IPS-11a (cell line): ENCODE data around the gene SYT7.

Experiments used
- H3K4me3 ChIP-seq: one replicate; pipeline ENCODE4 v1.5.1; 2013; ENCODE audit warnings: low read depth, low read length, control low read depth

The SYT7 gene

DNA sequence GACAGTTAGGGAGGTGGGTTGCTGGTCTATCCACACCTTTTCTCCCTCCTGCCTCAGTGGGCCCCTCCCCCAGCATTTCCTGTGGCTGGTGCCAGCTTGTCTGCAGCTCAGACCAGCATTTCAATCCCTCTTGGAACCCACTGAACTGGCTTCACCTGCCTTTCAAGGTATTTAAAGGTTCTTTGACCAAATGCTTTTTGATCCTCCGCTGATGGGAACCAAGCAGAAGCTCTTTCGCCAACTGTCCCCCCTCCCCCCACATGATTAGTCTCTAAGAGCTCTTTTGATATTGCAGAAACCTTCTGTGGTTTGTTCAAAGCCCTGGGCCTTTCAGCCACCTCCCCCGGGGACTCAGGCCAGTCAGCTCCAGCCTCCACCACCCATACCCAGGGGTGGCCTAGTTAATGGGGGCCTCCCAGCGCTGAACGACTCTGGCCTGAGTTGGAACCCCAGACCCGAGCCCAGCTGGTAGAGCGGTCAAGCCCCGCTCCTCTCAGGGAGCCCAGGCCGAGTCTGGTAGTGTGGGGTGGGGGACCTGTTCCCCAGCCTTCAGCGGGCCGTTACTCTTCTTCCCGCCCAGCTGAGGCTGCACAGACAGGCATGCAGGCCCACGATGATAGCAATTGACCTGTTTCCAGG lies 6.0 kb upstream of the SYT7 start:
- no peak overlapping the region for H3K4me3 ChIP-seq

DNA sequence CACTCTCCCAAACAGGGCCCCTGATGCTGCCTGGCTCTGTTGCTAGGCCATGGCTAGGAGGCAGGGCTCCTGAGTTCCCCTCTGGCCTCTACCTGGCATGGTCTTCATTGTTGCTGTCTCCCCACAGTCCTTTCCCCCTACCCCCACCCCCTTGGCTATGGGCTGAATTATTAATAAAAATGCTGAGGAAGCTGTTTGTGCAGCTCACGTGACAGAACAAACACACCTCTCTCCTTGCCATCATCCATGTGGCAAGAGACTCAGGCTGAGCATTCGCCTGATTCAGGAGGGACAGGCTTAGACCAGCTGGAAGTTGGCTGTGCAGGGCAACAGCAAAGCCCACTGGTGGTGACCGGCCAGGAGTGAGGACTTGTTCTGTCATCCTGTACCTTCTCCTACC lies 4.2 kb upstream of the SYT7 start:
- no peak overlapping the region for H3K4me3 ChIP-seq

DNA sequence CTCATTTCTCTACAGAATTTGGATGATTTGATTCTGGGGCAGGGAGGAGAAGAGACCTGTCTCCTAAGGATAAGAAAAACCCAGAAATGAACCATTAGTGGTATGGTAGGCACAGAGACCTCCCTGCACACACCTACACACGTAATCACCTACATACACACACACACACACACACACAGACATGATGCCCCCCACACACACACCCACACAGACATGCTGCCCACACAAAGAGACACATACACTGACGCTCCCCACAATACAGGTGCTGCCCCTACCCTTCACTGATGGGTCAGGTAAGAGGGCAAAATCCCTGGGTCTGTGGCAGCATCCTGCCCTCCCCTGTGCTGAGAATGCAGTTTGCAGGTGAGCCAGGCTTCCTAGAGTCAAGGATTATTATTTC lies 1.1 kb upstream of the SYT7 start:
- no peak overlapping the region for H3K4me3 ChIP-seq

DNA sequence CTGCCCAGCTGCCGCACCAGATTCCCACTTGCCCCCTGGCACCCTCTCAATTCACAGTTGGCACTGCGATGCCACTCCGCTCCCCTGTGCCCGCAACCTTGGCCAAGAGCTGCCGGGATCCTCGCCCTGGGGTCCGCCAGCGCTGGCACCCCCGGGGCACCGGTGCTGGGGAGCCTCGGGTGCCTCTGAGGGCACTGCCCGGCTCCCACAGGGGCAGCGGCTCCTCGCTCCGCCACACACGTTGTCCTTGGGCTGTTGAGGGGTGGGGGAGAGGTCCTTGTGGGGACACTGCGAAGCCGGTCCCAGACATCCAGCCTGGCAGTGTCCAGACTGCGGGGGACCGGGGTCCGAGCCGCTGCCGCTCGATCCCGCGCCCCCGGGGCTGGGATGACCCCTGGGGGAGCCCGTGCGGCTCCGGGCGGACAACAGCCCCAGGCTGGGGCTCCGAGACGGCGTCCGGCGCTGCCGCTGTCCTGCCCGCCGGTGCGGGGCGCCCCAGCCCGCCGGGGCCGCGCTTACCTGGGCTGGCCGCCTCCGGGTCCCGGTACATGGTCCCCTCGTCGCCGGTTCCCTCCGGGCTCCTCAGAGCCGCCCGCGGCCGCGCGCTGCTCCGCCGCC lies 496 bp downstream of the SYT7 start:
- peak overlapping the region; percentile 54 for H3K4me3 ChIP-seq

DNA sequence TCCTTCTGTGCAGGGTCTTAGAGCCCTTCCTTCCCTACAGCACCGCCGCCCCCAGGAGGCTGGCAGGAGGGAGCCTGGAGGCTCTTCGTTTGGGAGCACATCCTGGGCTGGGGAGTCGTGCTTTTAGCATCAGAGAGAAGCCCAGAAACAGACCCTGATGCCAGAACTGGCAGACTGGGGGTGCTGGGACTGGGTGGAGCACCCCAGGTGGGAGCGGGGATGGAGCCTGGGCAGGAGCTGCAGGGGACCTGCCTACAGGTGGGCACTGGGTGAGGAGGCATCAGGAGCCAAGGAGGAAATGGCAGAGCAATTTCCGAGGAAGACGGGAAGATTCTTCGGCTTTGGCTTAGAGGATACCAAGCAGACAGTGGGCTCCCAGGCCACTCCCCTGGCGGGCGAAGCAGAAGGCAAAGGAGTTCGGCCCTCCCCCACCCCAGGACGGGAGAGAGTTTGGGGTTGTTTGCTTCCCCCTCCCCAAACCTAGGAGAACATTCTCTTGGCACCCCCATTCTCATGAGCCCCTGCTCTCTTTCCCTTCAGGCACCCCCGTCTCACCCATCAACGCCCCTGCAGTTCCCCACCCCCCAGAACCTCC lies 1.1 kb downstream of the SYT7 start:
- H3K4me3 ChIP-seq: peak overlapping the region; percentile 4

DNA sequence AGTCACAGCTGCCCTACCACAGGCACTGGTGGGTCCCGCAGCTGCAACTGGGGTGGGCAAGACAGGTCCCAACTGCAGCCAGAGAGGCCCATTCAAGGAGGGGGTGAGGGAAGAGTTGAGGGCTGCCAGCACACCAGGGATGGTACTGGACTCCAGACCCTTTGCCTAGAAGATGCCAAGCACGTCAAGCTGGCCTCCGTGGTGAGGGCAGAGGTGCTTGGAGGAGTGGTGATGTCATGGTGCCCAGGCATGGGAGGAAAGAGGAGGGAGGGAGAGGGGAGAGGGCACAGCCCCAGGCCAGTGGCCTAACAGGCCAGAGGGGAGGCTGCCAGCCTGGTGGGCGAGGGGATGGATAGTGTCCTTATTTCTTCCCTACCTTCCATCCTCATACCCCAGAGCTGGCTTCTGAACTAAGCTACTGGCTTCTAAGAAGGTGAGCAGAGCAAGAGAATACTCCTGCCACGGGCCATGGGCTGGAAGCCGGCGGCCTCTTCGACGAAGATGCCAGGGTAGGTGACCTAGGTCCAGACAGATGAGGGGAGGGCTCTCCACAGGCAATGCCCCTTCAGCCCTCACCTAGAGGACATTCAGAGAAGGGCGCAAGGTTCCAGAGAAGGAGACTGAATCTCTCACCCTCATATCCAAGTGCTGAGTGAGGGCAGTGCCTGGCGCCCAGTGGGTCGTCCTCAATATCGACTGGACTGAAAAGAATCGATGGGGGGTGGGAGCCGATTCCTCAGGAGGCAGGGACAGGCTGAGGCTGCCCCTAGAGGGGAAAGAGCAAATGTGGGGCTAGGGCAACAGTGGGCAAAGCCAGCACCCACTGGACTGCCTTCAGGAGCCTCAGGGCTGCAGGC lies 1.8 kb downstream of the SYT7 start:
- no peak overlapping the region for H3K4me3 ChIP-seq

DNA sequence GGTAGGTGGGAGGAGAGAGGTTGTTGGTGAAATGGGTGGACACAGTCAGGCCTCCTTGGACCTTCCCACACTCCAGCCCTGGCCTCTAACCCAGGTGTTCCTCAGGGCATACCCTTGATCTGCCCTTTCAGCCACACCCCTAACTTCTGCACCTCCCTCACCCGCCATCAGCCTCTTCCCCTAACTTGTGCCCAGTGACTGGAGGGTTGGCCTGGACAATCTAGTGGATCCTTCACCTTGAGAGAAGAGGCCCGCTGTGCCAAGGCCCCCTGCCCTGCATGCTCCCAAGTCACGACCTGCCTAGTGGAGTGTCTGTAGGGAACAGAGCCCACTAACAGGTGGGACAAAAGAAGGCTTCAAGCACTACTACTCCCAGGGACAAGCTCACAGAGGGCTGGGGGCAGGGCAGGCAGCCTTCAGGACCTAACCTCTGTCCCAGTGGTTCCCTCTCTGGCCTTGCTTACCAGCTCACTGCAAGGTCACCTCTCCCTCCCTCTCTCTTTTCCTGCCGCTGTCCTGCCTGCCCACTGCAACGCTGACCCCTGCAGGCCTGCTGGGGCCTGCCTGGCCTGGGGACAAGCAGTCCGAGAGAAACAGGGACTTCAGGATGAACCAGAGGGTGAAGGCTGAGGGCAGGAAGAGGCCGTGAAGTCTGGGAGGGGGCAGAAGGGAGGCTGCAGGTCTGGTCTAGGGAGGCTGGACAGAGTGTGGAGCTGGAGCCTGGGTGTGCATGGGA lies 3.3 kb downstream of the SYT7 start:
- H3K4me3 ChIP-seq: no peak overlapping the region

DNA sequence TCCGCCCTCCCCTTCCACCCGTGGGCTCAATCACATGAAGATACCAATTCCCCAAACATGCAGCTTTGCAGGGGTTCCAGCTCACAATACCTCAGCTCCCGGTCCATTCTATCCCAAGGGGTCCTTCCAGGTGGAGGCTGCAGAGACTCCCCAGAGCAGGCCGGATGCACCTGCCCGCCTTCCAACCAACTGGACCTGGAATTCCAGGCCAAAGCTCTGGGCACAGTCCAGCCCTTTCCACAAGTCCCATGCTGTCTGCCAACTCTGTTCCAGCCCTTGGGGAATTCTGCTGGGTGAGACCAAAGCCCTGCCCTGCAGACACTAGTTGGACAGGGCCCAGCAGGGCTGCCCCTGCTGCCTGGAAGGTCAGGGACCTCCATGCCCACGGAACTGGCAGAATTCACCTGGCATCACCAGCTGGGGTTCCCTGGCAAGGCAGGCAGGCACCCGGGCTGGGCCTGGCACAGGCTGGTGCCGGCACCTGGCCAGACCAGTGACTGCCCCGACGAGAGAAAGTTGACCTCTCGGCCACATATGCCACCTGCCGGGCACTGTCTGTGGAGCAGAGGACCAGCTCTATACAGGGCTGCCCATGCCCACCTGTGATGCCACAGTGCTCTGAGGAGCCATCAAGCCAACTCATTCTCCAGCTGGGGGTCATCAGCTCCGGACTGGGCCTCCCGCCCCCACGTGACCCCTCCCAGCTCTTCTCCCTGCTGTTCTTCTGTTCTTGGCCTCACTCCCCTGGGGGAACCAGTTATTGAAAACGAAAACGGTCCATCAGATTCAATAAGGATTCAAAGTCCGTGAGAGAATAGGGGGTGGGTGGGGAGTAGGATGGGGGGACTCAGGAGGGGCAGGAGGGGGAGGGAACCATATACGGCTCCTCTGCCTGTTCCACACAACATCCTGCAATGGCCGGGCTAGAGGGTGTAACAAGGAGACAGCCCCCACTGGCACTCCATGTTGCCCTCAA lies 4.7 kb downstream of the SYT7 start:
- no peak overlapping the region for H3K4me3 ChIP-seq

DNA sequence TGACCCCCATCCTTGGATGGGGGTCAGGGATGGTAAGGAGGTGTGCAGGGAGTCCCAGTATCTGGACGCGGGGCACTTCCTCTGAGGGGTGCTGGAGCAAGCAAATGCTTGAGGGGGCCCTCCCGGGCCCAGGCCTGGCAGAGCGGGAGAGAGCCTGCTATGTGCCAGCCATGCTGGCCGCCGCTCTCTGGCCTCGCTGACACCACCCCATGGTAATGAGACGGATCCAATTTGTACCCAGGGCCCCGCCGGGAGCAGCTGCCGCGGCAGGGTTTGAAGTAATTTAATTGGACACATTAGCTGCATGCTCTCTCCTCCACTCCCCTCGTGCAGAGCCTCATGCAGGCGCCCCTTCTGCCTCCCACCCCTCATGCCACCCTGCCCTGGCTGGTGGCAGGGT lies 6.3 kb downstream of the SYT7 start:
- no peak overlapping the region for H3K4me3 ChIP-seq

DNA sequence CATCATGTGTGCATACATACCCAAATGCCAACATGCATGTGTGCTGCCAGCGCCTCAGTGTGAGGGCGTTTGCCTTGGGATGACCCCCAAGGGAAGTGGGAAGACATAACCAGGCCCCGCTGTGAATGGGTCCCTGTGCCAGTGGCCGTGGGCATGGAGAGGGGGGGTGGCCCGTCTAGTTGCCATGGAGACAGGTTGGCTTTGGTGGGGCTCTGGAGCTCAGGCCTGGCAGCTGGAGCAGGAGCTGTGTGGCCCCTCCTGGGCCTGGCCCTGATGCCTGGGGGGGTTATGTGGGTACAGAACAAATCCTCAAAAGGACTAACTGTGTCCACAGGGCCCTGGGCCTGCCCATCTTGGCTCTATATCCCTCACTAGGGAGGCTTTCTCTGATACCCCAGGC lies 8.0 kb downstream of the SYT7 start:
- H3K4me3 ChIP-seq: no peak overlapping the region

DNA sequence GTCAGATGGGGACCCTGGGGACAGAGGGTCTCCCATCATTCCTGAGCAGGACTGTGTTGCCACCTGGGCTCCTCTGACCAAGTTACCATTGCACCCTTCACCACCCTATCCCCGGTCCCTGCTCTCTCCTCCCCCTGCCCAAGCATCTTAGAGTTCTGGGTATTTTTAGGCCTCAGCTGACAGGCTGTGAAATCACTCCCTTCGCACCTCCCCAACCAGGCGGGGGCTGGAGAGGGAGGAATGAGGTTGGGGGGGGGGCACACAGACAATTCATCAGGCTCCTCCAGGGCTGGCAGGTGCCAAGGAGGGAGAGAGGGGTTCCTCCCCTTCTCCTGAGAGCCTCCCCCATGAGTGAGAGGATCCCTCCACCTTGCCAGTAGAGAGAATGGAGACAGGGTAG lies 9.0 kb downstream of the SYT7 start:
- no peak overlapping the region for H3K4me3 ChIP-seq

DNA sequence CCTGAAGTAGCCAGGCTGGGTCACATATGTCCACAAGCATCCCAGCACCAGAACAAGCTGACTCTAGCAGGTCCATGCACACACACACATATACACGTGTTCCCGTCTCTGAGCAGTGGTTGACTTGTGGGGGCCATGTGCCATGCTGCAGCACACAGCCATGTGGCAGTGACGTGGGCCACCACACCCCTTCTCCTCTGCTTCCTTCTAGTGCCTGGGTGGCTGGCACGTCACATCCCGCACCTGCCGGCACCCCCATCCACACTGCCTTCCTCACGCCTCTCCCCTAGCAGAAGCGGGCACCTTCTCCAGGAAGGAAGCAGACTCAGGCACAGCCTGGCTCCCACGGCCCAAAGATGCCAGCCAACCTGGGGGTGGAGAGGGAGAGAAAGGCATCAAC lies 9.5 kb downstream of the SYT7 start:
- H3K4me3 ChIP-seq: no peak overlapping the region

DNA sequence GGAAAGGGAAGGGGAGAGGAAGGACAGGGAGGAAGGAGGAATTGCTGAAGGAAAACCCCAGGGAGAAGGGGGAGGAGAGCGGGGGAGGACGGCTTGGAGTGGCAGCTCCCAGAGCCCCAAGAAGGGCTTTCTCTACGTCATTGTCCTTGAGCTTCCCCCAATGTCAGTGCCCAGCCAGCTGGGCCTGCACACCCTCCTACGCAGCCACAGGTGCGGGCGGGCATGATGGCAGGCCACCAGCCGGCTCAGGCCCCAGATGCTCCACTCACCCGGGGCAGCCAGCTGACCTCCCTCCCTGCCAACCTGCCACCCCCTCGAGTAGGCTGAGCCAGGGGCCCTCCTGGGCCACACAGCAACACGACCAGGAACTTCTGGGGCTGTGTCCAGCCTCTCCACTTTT lies 11.2 kb downstream of the SYT7 start:
- no peak overlapping the region for H3K4me3 ChIP-seq

DNA sequence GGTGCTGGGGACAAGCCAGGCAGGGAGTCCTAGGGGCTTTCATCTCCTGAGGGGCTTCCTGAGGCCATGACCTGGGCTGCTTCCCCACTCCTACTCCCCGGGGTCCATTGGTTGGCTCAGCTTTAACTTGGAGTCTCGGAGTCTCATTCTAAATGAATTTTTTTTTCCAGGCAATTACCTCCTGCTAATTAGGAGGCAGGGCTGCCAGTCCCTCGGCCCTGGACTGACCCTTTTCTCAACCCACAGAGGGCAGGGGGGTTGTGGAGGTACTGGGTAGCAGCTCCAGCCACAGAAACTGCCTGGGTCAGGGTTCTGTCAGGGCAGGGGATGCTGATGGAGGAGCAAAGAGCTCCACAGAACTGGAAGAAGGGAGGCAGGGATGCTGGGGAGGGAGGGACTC lies 11.9 kb downstream of the SYT7 start:
- no peak overlapping the region for H3K4me3 ChIP-seq

DNA sequence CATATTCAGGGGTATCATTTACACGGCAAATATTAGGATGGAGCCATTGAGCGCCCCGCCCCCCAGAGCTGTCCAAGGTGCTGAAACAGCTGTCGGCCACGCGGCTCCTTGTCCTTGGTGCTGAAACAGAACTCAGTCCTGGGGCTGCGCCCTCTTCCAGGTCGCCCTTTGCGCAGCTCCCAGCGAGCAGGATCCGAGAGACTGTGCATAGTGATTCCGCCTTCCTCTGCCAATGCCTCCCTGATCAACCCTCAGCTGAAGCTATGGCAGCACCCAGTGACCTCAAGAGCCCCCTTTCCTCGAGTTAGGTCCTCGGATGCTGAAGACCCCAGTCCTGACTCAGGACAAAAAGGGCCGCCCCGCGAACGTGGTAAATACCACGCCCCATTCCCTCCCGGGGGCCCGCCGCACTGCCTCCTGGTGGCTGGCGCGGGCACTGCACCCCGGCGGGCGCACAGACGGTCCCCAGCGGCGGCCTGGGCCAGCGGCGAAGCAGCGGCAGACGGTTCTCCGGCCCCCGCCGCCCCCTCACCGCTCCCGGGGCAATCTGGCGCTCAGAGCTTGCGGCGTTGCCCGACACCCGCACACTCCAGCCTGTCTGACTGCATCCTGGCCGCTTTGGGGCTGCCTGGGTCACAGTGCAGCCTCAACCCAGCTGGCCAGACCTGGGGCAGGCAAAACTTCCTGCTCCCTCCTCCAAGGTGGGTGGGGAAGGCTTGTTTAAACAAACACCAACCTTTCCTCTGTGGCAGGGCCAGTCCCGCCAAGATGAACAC lies 13.4 kb downstream of the SYT7 start:
- H3K4me3 ChIP-seq: peak overlapping the region; percentile 34

DNA sequence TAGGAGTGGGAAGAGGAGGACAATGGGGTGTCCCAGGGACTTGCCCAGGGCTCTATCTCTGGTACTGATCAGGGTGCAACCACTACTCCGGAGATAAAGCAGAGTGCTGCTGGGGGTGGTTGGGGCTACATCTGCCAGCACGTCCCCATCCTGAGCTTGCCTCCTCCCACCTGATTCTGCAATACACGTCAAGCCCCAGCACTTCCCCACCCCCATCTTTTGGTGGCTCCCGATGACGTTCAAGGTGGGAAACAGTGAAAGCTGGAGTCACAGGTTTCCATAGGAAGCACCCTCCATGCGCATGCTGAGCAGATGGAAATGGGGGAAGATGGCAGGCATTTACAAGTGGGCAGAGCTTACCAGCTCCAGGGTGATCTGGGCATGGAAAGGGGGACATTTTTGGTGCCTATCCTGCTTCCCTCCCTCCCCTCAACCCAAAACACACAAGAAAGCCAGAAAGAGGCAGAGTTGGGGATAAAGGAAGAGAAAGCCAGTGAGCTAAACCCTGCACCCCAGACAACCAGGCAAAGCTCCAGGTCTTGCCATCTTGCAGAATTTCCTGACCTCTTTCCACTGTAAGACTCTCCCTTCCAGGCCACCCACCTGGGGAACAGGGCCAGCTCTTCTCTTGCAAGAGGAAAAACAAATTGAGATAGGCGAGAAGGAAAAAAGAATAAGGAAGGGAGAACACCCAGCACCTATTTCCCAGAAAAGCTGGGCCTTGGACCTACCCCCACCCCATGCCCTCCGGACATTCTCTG lies 15.8 kb downstream of the SYT7 start:
- H3K4me3 ChIP-seq: no peak overlapping the region

DNA sequence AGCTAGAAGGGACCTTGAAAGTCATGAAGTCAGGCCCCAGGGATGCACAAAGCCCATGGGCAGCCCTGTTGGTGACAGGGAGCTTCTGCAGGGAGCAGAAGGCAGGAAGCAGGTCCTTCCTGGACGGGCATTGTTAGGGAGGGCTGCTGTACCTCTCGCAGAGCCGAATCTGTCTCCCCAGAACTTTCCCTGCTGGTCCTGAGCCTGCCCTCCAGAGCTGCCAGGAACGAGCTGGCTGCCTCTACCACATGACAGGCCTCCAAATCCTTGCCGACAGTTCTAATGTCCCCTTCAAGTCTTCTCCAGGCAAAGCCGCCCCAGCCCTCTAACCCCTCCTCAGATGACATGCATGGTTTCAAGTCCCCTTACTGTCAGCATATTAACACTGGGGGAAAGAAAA lies 20.1 kb downstream of the SYT7 start:
- H3K4me3 ChIP-seq: no peak overlapping the region

DNA sequence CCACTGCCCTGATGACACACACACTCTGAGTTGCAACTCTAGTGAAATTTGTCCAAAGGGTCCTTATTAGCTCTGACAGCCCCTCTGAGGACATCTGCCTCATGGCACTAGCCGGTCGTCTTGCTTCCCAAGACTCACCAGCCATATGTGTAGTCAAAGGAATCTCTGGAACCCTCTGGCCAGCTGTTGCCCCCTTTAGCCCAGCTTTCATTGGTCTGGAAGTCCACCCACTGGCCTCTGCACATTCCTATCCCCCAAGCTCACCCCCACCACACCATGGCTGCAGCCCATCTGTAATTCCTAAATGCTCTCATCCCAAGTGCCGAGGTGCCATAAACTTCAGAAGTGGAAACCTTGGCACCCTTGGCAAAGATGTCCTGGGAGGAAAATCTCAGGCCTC lies 24.3 kb downstream of the SYT7 start:
- no peak overlapping the region for H3K4me3 ChIP-seq

DNA sequence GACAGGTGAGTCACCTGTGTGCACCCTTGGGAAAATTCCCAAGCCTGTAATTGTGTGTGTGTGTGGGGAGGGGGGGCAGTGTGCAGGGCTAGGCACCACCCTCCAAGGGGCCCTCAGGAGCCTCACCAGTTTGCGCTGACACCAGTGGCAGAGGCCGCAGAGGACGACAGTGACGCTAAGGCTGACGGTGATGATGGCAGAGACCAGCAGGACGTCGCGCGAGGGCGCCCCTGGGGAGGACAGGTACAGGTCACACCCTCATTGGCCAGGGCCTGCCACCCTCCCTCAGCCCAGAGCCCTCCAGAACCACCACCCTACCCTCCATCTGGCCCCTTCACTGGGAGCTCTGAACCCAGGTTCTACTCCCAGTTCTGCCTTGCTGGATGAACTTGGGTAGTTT lies 24.9 kb downstream of the SYT7 start:
- H3K4me3 ChIP-seq: no peak overlapping the region
